GM10266 (cell line): ENCODE measurements around the gene CALHM5.

Source experiments
- DNase-seq: peaks from one replicate; pipeline ENCODE4 v3.0.0; 2012; ENCODE audit errors: extremely low spot score
- TF ChIP-seq, protein P1 (sequence below): IDR thresholded peaks from 2 replicates; pipeline ENCODE4 v1.5.1; 2012; ENCODE audit warnings: mild to moderate bottlenecking, low read depth; ENCODE audit not compliant: control insufficient read depth, insufficient read depth; ENCODE audit errors: missing control alignments

The CALHM5 gene

DNA sequence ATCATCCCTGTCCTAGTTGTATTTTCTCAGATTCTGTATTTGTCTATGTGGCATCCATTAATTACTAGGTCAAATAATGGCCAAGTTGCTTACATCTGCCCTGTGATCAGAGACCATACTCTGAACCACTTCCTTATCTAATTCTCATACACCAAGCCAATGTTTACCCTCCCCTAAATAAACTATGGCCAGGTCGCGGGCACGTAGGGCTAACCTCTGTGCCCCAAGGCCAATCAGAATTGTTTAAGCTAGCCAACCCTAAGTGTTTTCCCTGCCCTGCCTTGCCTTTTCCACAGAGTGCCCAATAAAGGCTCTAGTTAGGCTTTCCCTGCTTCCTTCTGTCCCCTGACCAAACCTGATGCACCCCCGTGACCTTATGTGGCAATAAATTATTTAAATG lies 39.4 kb downstream of the CALHM5 start:
- DNase-seq = no peak
- TF ChIP-seq, protein P1, sequence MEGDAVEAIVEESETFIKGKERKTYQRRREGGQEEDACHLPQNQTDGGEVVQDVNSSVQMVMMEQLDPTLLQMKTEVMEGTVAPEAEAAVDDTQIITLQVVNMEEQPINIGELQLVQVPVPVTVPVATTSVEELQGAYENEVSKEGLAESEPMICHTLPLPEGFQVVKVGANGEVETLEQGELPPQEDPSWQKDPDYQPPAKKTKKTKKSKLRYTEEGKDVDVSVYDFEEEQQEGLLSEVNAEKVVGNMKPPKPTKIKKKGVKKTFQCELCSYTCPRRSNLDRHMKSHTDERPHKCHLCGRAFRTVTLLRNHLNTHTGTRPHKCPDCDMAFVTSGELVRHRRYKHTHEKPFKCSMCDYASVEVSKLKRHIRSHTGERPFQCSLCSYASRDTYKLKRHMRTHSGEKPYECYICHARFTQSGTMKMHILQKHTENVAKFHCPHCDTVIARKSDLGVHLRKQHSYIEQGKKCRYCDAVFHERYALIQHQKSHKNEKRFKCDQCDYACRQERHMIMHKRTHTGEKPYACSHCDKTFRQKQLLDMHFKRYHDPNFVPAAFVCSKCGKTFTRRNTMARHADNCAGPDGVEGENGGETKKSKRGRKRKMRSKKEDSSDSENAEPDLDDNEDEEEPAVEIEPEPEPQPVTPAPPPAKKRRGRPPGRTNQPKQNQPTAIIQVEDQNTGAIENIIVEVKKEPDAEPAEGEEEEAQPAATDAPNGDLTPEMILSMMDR = no peak

DNA sequence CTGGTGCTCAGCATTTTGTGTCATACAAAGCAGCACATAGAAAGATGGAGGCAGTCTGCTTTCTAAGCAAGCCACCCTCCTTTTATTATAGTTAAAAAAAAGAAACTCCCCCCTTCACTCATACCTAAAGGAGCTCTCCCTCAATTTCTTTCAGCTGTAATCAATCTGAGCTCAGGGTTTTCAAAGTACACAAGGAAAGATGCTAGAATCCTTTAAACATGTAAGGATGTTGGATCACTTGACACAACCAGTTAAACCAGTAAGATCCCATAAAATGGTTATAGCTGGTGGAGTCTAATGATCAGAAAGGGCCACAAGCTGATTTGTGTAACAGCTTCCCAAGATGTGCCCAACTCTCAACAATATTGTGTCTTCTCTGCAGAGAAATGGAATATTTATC lies 42.0 kb downstream of the CALHM5 start, which contains the start of gene CALHM4:
Gene CALHM4, plus strand, starts transcription at position 301 of the 400 bp plus-strand sequence. Its CDS starts 43 bp downstream, at position 344.
- TF ChIP-seq, protein P1 = no peak
- DNase-seq = no peak

DNA sequence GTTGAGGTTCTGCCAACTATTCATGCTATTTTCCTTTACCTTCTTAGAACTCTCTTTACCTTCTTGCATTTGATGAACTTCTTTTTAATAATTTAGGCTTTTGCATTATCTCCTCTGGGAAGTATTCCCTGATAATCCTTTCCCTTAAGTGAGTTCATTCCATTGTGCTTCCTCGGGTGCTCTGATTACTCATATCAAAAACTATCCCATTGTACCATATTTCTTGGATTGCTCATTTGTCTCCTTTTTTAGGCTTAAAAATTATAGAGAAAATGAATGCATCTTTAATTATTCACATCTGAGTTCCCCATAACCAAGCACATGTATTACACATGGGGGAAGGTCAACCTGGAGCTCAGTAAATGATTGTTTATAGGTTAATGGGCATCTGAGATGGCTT lies 44.6 kb downstream of the CALHM5 start:
- TF ChIP-seq, protein P1 = no peak
- DNase-seq = no peak

DNA sequence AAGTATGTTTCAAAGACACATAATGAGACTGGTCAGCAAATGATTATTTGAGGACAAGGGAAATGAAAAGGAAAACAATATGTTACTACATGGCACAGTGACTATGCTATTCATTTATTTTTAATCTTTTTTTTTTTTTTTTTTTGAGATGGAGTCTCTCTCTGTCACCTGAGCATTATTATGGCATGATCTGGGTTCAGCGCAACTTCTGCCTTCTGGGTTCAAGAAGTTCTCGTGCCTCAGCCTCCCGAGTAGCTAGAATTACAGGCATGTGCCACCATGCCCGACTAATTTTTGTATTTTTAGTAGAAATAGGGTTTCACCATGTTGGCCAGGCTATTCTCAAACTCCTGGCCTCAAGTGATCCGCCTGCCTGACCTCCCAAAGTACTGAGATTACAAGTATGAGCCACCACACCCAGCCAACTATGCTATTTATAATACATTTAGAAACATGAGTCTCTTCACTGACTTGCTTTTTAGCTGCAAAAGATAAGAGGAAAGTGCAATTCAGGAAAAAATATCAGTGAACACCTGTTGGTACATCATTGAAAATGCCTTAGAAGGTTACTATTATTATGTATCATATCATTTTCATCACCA lies 45.5 kb downstream of the CALHM5 start:
- DNase-seq = no peak
- TF ChIP-seq, protein P1 = no peak

DNA sequence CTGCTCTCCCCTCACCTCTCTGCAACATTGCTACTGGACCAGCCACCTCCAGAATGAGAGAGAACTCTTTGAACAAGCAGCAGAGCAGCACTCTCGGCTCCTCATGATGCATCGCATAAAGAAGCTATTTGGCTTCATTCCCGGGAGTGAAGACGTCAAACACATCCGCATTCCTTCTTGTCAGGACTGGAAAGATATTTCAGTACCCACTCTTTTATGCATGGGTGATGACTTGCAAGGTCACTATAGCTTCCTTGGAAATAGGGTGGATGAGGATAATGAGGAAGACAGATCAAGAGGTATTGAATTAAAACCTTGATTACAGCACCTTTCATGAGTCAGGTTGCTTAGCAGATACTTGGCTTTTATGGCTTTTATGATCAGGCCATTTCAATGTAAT lies 46.5 kb downstream of the CALHM5 start:
- TF ChIP-seq, protein P1 = no peak
- DNase-seq = no peak

DNA sequence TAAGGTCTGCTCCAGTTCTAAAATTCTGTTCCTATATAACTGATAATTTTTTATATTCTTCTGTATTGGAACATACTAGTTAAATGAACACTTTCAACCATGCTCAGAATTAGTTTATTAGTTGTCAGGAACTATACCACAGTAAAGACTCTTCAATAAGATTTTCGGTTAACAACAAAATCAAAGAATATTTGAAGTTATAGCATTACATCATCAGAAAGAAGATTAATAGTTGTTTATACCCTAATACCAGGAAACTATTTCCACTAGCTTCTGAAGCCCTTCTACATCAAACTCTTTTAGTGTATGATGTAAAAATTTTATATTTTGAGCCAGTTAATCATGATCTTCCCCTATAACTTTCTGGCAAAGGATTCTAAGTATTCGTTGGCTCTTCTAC lies 48.7 kb downstream of the CALHM5 start:
- TF ChIP-seq, protein P1 = no peak
- DNase-seq = no peak

DNA sequence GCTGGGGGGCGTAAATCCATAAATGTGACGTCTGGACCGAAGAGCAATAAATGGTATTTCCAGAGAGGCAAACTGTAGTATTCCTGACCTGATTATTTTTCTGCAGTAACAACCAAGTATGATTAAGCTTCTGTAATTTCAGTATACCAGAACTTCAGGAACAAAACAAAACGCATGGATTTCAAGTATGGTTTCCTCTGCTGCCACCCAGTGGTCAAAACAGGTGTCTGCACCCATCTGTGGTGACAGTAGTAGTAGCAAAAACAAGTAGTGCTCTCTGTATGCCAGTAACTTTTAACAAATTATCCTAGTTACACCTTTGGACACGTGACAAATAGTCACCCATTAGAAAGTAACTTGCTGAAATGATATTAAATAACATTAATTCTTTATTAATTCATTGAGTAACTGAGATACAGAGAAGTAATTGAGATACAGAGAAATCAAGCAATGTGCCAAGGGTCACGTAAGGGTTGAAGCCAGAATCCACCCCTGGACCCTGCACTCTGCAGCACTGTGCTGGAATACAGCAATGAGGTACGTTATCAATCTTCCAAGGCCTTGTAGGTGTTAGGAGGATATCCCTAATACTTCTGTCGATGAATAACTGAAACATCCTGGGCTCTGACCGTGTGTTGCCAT lies 50.1 kb downstream of the CALHM5 start:
- TF ChIP-seq, protein P1 = peak; percentile 88
- peak; percentile 52 for DNase-seq
